GM19372 (cell line): ENCODE measurements around the gene MAP1LC3B.
"Not testable (repeated sequence)": the region's sequence is repeated elsewhere in the genome, so short reads cannot be mapped to it uniquely, and the experiment has no call there.

Experiments used
- ATAC-seq: cut with Tn5 transposase; IDR thresholded peaks from one replicate; pipeline ENCODE4 v1.9.1; 2021; ENCODE audit warnings: mild to moderate bottlenecking, low read depth, moderate library complexity; ENCODE audit not compliant: unreplicated experiment

Gene MAP1LC3B

GRCh38 chr16:87360862-87361610 lies 31.1 kb upstream of the MAP1LC3B start:
- ATAC-seq, result no peak

DNA sequence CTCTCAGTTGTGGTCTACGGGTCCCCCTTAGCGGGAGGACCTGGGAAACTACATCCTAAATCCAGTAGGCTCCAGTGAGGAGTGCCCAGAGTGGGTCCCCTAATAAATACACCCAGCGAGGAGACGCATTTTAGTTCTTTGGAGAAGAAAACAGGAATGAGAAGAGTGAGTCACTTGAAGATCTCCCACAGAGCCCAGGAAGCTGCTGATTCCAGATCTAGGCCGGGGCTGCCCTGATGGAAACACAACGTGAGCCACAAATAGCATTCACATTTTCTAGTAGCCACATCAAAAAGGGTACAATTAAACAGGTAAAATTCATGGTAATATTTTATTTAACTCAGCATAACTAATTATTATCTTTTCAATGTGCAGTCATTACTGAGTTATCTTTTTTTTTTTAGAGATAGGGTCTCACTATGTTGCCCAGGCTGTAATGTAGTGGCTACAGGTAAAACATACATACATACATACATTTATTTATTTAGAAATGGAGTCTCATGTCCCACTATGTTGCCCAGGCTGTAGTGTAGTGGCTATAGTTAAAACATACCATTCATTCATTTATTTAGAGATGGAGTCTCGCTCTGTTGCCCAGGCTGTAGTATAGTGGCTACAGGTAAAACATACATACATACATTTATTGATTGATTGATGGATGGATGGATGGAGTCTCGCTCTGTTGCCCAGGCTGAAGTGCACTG lies 30.1 kb upstream of the MAP1LC3B start:
- ATAC-seq, result no peak

- ATAC-seq, result not testable (repeated sequence)
These were observed 29.1 kb upstream of the MAP1LC3B start for GRCh38 chr16:87362828-87363559.

DNA sequence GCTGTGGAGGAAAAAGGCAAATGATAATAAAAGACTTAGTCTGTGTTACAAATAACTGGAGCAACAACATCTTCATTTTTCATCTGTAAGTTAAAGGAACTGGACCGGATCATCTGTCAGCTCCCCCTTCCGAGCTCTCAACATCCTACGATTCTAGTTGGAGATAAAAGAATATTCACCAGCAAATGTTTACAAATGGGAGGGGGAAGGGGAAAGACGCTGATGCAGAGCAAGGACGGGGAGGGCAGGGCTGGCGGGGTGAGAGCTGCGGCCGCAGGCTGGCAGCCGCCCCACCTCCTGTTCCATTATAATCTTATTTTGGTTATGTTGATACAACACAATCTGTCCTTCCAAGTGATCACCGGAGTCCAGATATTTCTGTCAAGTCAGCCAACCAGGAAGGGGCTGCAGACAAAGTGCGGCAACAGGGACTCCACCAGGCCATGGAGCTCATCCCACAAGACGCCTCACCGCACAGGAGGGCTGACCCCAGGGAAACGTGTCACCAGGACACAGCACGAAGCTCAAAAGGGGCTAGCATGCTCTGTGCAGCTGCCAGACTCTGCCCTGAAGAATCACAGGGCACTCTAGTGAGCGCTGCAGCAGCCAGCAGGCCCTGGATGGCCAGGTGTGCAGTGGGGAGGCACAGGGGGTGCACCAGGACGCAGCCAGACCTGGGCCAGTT lies 28.2 kb upstream of the MAP1LC3B start:
- ATAC-seq, result no peak

DNA sequence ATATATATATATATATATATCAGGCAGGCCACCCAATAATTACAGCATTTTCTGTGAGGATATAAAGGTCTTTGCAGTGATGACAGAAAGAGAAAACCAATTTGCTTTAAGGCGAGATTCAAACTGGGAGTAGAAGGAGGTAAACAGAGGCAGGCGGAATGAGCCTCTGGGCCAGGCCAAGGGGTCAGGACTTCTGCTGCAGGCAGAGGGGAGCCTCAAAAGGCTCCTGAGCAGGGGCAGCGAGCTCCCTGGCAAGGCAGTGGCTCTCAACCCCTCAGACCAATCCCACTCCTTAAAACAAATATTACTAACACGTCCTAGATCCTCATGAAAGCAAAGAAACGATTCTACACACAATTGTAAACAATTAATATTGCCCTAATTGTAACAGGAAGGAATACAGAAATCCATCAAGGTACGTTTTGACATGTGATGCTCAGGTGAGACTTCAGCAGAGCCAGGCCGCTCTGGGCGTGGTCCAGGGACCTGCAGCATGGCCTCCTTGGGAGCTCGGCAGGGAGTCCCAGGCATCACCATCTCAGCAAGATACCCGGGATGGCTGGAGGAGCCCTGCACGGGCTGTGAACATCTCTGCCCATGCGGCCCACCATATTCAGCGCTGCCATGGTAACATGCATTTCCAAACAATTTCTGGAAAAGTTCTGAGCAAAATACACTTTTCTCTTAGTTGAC lies 27.0 kb upstream of the MAP1LC3B start:
- no peak for ATAC-seq

DNA sequence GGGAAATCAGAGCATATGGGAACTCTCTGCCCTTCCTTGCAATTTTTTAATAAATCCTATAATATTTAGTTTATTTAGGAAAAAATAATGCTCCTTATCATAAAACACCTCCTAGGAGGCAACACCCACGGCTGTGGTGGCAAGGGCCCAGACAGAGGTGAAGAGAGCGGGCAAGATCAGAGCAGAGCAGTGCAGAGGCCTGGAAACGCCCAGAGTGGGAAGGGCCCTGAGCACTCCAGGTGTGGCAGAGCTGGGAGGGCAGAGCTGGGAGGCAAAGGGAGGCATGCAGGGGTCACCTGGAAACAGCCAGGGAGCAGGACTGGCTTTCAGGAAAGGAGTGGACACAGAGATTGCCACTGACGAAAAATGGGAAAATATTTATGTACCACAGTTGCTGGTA lies 25.8 kb upstream of the MAP1LC3B start:
- ATAC-seq, result no peak

DNA sequence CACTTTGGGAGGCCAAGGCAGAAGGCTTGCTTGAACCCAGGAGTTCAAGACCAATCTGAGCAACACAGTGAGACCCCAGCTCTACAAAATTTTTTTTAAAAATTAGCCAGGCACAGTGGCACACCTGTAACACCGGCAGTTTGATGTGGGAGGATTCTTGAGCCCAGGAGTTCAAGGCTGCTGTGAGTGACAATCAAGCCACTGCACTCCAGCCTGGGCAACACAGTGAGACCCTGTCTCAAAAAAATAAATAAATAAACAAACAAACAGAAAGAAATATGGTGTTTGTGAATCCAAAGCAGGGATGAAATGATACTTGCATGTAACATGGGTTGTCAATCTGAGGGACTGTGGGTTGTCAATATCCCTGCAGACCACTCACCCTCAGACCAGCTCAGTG lies 25.2 kb upstream of the MAP1LC3B start:
- ATAC-seq, result no peak

GRCh38 chr16:87367529-87367928 lies 24.6 kb upstream of the MAP1LC3B start:
- ATAC-seq, result no peak

GRCh38 chr16:87368029-87368770 lies 23.9 kb upstream of the MAP1LC3B start:
- ATAC-seq, result no peak

DNA sequence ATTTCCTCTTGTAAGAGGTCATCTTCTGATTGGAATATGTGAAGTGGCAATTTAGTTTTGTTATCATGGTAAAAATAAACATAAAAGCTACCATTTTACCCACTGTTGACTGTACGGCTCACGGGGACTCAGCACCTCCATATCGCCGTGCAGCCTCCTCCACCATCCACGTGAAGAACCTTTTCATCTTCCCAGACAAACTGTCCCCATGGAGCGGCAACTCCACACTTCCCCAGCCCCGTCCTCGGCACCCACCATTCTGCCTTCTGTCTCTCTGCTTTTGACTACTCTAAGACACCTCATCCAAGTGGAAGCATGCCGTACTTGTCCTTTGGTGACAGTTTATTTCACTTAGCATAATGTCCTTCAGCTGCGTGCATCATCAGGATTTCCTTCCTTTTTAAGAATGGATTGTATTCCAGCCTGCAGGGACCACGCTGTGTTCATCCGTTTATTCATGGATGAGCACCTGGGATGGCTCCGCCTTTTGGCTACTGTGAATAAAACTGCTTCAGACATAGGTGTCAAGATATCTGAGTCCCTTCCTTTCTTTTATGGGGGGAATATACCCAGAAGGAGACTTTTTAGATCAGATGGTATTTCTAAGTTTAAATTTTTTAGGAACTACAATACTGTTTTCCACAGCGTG lies 22.9 kb upstream of the MAP1LC3B start:
- ATAC-seq, result no peak

DNA sequence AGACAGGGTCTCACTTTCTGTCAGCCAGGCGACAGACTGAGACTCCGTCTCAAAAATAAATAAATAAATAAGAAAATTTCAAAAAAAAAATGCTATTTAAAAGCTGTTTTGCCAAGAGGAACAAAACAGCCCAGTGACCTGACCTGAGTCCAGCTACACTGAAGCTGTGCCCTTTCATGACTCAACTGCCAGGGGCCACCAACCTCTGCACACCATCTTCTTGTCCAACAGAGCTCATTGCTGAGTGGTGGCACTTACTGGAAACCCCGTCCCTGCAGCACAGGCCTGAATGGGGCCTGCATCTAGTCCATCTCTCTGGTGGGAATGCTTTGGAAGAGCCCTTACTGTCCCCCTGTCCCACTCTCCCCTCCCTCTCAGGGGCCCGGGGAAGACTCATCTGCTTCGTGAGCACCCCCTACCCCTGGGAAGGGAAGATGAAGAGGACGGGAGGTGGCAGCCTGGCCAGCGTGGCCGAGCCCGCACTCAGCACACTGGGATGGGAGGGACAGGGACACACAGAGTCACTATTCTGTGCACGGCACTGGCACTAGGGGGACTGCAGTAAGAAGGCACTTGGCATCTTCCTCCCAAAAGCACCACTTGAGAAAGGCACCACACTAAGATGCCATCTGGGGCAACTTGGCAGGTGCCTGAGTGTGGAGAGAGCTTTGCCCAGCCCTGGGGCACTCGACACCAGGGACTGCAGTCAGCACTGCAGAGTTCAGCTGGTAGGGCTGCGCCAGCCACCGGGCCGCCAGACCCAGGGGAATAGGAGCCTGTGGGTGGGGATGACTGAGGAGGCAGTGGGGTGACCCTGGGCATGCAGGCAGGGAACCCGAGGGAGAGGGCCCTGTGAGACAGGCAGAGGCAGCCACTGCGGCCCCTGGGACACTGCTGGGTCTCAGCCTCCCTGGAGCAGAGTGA lies 22.1 kb upstream of the MAP1LC3B start:
- ATAC-seq, result no peak

GRCh38 chr16:87371261-87371866 lies 20.8 kb upstream of the MAP1LC3B start:
- ATAC-seq, result no peak

- ATAC-seq, result no peak
These were observed 19.8 kb upstream of the MAP1LC3B start for GRCh38 chr16:87372305-87372704.

GRCh38 chr16:87374313-87374712 lies 17.8 kb upstream of the MAP1LC3B start:
- ATAC-seq, result no peak

DNA sequence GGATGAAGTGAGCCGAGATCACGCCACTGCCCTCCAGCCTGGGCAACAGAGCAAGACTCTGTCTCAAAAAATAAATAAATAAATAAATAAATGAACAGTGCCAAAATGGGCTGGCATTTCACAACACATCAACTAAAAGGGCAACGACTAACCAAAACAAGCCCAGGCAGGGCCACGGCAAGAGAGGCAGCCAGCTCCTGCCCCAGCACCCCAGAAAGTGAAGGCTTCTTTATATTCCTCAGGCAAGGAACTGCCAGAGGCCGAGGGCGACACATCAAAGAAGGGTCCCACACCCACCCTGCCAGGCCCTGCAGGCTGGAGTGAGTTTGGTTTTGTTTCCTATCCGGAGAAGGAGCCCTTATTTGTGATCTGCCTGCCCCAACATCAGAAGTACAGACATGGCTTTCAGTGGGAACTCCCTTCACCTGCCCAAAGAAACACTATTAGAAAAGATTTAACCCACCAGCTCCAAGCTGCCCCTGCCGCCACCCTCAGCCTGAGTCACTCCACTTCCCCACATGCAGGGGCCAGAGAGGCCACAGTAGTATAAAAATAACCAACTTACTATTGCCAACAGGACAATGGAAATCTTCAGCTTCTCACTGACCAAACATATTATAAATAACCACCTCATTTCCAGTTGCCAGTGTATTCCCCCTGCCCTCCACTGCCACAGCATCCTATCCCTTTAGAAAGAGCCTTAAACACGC lies 16.6 kb upstream of the MAP1LC3B start:
- ATAC-seq, result no peak

DNA sequence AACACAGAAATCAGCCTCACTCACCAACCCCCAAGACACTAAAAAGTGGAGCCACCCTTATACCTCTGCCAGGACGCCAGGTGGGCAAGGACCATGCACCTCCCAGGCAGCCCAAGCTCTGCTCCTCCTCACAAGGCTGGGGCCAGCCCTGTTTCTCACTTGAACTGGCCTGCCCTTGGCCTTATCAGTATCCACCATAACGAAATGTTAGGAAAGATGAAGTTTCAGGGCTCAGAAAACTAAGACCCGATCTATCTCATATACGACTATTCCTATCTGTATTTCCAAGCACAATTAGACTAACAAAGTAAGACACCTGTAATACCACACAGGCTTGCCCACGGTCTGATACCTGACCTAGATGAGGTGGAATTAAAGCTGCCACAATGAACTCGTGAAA lies 15.5 kb upstream of the MAP1LC3B start:
- no peak for ATAC-seq

DNA sequence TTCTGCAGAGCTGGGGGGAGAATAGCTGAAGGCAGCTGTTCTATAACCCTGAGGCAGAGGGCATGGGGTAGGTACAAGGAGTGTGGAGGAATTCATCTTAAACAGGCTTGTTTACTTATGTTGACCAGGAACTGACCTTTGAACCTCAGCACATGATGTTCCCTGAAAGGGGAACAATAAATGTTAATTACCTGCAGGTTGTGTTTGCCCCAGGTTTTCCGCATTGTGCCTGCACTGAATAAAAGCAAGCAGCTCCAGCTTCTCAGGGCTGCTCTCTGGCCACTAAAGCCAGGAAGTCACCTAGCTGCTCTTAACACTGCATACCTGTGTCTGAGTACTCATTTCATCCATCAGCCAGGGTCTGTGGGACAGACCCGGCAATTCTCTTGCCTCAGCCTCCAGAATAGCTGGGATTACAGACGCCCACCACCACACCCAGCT lies 12.8 kb upstream of the MAP1LC3B start:
- ATAC-seq, result not testable (repeated sequence)
